Activated gamma-delta T cell treated with anti-CD3 and anti-CD28 coated beads, Interleukin-2, amount 50 U/mL, for 16 hours (primary cell): Measurements from ENCODE around the gene MYO7B.

Source experiments
- DNase-seq: peaks from one replicate; pipeline ENCODE4 v3.0.0-alpha.2; 2020; ENCODE audit warnings: low read depth

The MYO7B gene

DNA sequence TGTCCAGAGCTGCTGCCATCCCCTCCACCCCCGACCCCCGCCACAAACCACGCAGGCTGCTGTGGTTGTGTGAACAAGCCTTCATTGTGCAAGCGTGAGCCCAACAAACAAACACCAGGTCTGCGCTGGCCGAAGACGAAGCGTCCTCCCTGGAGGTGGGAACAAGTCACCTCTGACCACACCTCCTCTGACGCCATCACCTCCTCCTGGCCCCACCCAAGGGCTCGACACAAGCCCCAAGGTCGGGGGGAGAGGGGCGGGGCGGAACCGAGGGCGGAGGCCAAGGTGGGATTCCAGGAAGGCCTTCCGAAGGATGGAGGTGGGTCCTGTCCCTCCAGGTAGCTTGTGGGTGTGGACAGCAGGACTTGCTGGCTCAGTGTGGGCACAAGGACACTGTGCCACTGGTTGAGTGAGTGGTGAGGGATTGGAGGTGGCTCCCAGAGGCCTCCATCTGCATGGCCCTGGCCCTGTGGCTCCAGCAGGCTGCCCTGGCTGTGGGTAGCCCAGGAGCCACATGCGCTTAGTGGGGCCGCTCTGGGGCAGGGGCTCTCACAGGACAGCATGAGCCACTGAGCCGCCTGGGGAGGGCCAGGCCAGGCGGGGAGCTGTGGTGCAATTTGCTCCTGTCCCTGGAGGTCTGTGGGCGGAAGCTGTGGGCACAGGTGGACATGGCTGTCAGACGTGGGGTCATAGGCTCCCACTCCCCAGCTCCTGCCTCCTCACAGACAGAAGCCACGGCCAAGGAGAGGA is 103.1 kb downstream of the MYO7B start:
- DNase-seq = no peak

DNA sequence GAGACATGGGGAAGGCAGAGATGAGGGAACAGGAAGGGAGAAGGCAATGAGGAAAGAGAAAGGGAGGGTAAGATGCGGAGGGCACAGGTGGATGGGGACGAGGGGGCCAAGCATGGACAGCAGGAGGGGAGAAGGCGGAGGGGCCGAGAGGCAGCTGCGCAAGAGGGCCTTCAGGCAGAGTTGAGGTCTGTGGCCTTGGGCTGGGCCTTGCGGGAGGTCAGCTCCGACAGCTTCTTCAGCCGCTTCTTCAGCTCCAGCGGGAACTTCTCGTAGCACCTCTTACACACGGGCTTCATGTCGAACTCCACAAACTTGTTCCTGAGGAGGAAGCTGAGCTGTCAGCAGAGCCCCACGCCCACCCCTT is 103.6 kb downstream of the MYO7B start:
- no peak for DNase-seq

DNA sequence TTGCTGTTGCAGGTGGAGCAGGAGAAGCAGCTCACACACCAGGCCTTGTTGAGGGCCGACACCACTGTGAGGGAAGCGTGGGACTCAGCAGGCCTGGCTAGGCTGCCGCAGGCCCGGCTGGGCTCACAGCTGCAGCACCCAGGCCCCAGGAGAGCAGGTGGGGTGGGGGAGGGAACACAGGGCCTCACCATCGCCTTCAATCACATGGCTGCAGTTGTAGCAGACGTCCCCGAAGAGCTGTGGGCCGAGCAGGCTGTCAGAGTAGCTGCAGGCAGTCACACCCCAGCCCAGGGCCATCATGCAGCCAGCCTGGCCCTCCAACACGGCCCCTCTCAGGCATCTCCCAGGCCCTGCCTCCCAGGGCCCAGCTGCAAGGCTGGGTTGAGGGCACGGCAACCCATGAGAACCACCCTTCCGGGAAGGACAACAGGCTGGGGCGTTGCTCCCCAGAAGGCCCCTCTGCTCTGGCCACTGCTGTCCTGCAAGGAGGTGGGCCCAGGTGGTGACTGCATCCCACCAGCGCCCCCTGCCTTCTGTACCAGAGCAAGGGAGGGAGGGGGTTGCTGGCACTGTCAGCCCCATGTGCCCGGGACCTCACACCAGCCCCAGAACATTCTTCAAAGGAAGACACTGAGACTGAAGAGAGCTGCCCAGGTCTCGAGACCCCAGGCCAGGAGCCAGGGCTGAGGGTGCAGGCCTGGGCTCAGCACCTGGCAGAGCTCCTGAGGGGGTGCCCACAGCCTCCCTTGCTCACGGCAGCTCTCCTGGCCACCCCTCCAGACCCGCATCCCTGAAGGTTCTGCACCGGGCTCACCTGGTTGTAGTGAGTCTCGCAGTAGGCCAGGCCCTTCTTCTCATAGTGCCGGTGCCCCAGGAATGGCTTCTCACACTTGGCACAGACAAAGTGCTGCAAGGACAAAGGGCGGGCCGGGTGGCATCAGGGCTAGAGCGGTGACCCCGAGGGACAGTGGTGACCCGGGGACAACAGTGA is 104.9 kb downstream of the MYO7B start:
- no peak for DNase-seq

DNA sequence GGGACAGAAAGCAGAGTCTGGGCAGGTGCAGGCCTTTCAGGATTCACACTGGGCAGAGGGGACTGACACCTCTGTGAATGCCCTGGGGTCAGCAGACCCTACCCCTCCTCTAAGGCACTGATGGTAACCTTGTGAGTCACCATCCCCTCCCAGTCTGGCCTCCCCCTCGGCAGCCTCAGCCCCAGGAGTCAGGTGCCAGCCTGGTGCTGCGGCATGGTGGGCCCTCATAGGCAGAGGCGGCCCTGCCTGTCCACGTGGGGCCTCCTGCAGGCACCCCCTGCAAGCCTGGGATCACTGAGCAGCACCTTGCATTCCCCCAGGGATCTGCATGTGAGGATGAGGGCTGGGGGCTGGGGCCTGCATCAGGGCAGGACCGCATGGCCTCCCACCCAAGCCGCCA is 105.7 kb downstream of the MYO7B start:
- no peak for DNase-seq

DNA sequence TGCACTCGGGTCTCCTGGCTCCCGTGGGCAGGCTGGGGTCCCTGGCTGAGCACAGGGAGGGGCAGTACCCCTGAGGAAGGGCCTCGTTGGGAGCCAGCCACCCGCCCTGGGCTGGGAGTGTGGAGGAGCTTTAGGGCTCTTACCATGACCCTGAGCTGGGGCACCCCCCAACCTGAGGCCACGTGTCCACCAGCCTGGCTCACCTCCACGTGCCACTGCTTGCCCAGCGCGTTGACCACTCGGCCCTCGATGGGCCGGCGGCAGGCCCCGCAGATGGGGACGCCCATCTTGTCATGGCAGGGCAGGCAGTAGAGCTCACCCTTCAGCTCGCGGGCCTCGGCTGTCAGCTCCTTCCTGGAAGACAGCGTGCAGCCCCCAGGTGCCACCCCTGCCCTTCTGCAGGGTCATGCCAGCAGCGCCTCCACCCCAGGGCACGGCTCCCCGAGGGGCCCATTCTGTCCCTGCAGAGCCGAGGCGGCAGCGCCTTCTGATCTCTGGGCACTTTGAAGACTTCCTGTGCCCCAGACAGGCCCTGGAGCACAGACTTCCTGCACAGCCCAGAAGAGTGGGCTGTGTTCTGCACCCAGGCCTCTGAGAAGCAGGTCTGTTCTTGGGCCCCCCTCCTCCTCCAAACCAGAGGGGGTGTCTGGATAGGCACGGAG is 106.5 kb downstream of the MYO7B start:
- DNase-seq = peak; percentile 33

DNA sequence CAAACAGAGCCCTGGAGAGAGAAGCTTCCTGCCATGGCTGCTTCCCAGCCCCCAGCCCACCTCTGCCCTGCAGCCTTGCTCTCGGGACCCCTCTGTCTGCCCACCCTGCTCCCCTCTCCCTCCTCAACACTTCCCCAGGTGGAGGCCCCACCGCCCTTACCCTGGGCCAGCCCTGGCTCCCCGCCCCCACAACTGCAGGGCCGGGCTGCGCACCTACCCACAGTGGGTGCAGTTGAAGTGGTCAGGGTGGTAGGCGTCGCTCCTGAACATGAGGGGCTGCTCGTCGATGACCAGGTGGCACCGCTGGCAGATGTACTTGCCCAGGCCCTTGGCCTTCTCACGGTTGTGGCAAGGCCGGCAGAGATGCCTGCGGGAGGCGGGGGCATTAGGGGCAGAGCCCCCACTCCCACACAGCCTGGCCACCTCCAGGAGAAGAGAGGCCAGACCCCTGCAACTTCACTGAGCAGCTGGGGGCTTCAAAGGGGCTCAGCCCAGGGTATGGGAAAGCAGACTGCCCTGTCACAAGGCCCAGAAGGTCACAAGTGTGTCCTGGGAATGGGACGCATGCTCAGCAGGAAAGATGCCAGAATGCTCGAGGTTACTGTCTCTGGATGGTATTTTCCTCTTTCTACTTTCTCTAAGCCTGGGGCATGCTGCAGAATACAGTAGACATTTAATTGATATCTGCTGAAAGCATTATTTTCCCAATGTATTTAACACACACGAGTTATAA is 107.4 kb downstream of the MYO7B start:
- no peak for DNase-seq

DNA sequence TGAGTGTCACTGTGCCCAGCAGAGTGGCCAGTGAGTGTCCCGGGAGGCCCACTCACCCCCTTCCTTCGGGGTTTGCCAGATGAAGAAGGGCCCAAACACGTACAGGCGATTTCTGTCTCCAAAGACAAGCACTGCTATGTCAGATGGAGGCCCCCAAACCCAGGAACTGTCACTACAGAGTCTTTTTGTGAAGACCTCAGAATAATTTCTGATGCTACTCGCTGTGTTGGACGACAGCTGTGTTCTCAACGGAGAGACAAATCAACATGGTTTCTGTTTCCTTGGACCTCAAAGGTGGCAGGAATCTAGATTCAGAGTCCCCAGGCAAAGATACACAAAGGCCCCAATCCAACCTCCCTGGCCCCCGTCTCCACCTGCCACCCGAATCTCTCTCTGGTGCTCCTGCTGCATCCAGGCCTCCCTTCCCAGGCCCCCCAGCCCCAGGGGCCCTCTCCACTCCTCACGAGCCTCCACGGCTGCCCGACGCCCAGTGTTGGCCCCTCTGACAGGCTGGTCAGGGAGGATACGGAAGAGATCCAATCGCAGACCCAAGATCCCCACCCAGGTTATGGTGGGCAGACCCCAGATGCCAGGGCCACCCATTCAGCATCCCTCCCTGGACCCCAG is 108.1 kb downstream of the MYO7B start:
- DNase-seq = no peak

DNA sequence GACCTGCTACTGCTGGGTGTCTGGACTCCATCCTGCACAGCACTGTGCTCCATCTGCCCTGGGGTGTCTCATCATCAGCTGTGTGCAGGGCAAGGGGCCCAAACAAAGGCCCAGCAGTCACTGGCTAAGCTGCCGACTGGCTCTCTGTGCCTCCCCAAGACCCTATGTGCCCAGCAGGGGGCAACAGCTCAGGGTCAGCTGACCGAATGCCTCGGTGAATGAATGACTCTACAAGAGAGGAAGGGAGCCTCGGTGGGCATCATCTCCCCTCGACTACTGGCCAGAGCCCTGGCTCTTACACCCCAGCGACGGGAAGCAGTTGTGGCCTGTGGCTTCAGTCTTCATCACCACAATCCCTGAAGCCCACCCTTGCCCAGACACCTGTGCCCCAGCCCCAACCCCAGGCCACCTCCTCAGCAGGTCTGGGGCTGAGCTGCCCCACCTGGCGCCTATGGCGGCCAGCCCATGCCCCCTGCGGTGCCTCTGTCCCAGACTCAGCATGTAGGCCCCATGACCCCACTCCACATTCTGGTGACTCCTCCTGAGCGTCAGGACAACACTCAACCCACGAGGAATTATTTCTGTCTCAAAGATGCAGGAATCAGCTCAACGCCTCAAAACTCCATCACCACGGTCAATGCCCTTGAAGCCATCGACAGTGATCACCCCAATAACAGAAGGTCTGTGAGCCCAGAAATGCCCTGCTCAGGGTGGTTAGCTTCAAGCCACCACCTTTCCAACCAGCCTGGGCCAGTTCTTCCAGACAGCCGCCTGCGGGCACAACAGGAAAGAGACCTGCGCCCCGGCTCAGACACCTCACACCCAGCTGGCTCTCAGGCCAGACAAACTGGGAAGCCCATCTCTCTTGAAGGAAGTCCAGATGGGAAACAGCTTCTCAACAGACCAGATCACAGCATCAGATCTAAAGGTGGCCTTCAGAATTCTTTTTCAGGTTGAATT is 108.9 kb downstream of the MYO7B start:
- DNase-seq = no peak

DNA sequence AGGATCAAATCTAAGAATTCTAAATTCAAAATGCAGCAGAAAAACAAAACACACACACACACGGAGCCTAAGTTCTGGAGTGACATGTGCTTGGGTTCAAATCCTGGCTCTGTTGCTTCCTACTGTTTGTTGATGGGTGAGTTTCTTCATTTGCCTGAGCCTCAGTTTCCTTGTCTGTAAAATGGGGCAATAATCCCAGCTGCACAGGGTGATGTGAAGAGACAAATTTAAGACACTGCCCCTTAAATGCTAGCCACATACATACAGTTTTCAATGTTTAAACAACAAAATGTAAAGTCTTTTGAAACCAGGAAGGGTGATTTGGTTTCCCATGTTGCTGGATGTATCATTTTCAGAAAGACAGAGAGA is 109.5 kb downstream of the MYO7B start:
- no peak for DNase-seq

DNA sequence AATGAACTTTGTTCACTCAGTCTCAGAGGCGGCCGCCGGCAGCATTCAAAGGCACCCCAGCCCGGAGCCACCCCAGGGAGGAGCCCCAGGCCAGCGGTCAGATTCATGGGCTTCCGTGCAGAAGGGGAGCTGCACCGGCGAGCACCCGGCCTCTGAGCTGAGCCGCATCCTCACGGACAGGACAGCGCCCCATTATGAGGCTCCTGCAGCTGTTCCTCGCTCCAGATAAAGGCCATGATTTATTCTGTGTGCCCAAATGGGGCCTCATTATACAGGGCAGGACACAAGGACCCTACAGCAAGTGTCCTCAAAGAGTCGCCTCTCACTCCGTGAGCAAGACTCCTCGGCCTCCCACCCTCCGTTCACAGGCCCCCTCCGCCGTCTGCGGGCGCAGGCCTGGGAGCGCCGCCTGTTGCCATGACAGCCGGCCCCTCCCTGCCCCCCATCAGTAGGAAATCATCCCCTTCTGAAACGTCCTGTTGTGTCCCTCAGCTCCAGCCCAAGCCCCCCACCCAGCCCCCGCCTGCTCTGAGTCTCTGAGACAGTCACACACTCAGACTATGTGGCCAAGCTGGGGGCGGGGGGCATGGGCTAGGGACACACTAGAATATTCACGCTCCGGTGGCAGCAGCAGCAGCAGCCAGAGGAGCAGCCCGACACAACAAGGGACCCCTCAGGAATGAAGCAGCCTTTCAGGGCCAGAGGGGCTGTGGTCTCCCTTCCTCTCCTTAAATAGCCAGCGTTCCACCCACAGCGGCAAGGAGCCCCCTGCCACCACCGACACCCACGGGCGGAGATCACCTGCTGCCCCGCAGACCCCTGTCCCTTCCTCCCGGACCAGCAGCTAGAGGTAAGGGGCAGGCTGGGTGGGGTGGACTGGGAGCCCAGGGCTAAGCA is 110.2 kb downstream of the MYO7B start, which contains the start of gene GPR17:
TSS of gene GPR17 (plus strand) at position 759 of the 897 bp plus-strand sequence. CDS start 4,583 bp downstream, outside the sequence.
- DNase-seq = no peak

DNA sequence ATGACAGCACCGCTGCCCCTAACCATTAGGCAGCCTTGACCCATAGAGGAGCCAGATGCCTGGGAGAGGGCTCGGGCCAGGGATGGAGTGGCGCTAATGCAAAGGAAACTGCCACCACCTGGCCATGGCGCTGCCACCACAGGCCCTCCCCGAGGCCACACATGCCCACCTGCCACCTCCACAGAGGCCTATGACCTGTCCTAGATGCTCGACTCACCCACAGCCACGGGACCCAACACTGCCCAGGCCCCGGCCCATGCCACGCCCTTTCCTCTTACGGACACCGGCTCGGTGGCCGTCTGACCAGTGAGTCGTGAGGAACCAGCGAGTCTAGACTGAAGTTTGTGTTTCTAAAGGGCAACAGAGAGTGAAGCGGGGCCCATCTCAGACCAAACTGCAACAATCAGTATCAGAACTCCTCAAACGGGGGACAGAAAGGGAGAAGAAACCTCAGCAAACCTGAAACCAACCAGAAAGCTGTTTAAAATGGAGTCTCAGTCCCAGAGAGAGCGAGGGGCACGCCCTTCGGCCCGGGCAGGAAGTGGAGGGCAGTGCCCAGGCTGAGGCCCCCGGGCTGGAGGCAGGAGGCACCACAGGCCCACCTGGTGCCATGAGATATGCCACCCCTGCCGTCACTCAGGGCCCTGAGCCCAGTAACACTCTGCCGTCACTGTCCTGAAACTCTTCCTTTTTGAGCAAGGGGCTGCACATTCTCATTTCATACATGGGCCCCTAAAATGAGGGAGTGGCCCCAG is 111.2 kb downstream of the MYO7B start:
- DNase-seq = no peak

DNA sequence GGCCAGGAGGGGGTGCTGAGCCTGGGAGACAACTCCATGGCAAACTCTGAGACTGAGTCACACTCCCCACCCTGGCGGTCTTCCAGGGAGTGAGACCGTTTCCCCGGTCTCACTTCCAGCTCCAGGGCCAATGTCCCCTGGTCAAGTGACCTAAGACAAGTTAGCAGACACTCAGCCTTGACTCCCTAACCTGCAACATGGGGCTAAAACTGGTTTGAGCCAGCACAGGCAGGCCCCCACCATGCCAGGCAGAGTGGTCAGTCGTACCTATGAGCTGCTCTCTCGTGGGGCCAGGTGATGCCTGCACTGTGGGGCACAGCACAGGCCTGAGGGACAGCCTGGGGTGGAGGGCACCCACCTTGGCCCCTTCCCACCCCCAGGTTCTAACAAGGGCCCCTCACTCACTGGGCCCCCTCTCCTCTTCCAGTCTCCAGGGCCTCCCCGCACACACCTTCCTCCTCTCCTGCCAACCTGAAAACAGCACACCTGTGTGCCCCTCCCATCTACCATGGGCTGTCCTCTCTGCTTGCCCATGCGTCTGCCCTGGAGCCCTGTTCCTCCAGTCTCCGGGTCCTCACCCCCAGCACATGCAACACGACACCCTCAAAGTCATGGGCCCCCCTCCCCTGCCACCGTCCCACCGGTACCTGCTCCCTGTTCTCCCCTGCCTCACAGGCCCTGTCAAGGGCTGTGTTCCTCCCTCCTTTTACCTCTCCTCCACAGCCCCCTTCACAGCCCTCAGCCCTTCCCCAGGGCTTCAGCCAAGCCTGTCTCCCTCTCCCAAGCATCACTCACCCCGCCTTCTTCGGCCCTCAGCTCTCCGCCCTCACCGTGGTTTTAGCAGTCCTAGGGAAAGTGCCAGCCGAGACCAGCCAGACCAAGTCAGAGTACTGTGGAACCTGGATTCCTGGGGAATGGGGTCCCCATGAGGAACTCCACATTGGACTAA is 112.0 kb downstream of the MYO7B start:
- DNase-seq = no peak

DNA sequence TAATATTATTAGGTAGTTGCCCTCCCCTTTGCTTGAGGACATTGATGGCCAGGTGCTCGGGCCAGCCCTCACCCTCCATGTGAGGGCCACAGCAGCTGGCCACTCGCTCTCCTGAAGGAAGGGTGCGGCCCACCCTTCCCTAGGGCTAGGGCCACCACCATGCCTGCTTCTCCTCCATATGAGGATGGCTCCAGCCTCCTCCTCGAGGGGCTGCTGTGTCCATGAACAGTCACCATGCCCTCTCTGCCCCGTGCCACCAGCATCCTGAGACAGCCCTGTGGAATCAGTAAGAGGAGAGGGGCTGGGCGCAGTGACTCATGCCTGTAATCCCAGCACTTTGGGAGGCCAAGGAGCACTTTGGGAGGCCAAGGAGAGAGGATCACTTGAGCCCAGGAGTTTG is 112.8 kb downstream of the MYO7B start:
- DNase-seq = no peak

DNA sequence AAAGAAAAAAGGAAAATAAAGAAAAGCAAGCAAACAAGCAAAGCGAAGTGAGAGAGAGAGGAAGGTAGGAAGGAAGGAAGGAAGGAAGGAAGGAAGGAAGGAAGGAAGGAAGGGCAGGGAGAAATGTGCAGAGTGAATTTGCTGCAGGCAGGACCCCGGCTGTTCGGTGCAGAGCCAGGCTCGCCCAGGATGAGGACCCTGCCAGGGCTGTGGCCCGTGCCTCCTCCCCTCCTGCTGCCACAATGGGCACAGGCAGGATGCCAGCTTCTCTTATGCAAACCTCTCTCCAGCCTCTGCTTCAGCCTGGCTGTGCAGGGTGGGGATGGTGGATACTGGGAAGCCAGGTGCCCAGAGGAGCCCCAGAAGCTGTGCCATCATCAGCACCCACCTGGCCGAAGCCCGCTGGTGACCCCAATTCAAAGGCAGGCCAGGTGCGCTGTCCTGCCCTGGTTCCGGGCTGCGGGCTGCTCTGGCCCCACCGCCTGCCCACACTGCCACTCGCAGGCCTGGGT is 113.7 kb downstream of the MYO7B start:
- DNase-seq = no peak

DNA sequence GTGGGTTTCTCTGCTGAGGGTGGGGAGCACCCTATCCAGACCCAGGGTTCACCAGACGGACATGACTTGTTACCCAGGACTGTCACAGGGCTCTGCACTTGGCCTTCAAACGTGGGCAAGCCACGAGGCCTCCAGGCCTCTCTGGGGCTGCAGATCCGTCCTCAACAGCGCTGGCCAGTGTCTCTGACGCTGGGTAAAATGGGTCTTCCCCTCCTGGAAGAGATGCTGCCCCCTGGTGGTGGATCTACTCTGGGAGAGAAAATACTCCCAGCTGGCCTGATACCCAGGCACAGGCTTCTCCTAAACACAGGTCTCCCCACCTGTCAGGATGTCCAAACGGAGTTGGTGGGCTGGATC is 114.2 kb downstream of the MYO7B start:
- DNase-seq = peak; percentile 82

DNA sequence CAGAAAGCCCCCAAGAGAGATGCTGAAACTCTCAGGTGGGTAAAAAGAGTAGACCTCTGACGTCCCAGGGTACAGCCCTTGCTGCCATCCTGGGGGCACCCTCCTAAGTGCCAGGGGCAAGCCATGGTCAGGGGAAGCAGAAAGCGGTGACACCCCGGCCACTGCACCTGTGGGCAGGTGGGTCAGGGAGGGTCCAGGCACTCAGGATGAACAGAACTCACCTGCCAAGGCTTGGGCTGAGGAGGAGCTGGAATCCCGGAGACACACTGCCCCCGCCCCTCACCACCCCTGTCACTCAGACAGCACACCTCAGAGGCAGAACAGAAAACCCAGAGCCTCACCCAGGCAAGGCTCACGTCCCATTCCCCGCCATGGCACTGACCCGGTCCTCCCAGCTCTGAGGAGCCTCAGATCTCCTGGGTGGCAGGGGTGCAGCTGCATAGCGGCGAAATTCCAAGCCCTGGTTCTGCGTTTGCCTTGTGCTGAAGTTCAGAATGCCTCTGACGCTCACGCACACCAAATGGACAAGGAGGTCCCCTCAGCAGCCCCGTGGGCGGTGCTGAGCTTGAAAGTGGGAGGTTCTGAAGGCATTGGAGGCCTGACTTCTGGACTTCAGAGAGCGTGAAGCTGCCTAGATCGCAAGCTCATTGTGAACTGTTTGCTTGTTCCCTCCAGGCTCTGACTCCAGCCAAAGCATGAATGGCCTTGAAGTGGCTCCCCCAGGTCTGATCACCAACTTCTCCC is 114.7 kb downstream of the MYO7B start:
- no peak for DNase-seq
